Inflammatory macrophage treated with lipopolysaccharide for 4 hours (primary cell): ENCODE data around the gene KIF13A.
"Not testable (repeated sequence)": the region's sequence is repeated elsewhere in the genome, so short reads cannot be mapped to it uniquely, and the experiment has no call there.

ENCODE experiments used
- DNase-seq: peaks from one replicate; pipeline ENCODE4 v3.0.0-alpha.2; 2020

The KIF13A gene

DNA sequence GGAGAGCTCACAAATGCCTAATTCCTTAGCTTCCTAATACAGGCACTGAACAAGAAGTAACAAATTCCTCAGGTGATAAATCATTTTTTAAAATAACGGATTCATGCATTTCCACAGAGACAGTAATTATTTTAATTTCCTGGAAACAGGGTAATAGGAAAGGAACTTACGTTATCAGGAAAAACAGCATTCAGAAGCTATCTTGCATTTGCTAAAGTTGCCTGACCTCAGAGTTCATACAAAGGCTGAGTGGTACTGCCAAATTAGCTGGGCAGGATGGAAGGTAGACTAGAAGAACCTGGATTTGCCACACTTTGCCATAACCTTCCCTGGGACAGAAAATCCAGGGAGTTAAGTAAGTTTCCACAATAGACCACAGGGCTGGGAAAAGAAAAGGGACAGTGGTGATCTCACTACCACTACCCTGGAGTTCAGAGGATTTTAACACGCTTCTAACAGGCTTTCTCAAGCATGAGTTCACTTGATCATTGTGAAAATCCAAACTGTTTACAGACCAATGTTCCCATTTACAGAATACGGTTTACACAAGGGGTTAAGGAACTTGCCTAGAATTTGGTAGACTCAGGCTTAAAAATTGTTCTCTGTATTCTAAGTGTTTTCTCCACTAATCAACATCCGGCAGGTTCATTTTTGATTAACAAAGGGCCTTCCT is 57.0 kb downstream of the KIF13A start:
- DNase-seq, result peak; percentile 61

- DNase-seq, result no peak
These were observed 58.7 kb downstream of the KIF13A start for GRCh38 chr6:17928514-17929430.

DNA sequence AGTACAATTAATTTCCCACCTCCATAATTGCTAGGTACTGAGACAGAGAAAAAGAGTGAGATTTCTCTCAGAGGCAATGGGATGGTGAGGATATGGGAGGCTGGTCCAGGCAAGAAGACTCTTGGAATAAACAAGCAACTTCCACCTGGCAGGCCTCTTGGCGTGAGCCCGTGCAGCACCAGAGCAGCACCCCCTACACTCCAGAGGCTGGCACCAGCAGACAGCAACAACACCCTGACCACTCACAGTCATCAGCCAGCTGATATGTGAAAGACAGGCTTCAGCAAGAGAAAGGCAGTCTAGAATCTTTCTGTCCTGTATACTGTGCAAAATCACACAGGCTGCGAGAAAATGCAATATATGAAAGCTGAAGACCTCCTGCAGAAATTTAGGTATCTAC is 59.7 kb downstream of the KIF13A start:
- DNase-seq, result no peak

DNA sequence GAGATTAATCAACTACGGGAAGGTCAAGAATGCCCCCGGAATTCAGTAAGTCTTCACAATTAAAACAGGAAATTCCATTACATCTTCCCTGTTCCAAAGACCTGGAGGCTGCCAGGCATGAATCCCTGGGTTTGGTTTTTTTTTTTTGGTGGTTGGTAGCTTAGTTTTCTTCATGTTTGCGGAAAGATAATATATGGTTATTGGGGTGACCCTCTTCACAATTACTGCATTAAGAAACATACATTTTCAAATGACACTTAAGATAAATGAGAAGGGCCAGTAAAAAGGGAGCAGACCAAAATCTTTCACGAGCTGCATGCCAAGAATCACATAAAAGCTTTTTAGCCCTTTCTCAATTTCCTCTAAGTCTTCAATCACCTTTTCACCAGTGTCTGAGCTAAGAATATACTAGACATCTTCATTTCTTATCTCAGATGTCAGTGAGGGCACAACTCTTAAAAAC is 64.0 kb downstream of the KIF13A start:
- DNase-seq, result no peak

- DNase-seq, result no peak
These were observed 66.0 kb downstream of the KIF13A start for GRCh38 chr6:17921454-17921853.

GRCh38 chr6:17919496-17919895 is 67.9 kb downstream of the KIF13A start:
- DNase-seq, result no peak

GRCh38 chr6:17917837-17918763 is 69.3 kb downstream of the KIF13A start:
- no peak for DNase-seq

GRCh38 chr6:17914651-17915050 is 72.8 kb downstream of the KIF13A start:
- no peak for DNase-seq

DNA sequence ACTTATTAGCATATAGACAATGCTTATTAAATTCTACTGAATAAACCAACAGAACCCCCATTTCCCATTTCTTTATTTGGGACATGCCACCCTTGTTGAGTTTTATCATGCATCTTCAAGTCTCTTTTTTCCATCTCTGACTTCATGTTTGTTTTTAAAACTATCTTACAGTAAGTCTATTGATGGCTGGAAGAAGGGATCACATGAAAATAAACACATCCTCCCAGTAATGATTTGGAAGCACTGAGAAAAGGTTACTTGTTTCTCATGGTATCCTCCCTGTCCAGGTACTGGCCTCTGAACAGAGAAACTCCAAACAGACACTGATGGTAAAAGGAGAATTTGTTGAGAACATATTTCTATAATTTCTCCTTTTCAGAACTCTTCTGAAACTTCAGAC is 74.9 kb downstream of the KIF13A start:
- no peak for DNase-seq

DNA sequence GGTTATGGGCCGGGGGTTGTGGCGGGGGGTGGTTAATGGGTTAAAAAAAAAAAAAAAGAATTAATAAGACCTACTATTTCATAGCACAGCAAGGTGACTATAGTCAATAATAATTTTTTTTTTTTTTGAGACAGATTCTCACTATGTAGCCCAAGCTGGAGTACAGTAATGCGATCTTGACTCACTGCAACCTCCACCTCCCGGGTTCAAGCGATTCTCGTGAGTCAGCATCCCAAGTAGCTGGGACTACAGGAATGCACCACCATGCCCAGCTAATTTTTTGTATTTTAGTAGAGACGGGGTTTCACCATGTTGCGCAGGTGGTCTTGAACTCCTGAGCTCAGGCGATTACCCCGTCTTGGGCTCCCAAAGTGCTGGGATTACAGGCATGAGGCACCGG is 75.8 kb downstream of the KIF13A start:
- DNase-seq, result not testable (repeated sequence)

GRCh38 chr6:17910189-17910588 is 77.2 kb downstream of the KIF13A start:
- DNase-seq, result peak; percentile 74

DNA sequence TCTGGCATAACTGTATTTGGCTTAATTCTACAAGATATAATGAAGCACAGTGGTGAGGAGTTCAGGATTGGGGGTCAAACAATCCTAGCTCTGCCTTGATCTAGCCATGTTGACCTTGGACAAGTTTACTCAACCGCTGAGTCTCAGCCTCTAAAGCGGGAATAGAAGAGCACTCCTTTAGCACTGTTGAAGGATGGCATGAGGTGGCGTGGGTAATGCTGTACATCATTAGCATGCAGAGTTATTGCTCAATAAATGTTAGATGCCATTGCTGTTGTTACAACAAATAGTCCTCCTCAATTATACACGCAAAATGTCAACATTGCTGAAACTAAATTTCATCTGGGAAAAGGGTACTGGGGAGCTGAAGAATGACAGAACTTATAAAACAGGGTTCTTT is 78.6 kb downstream of the KIF13A start:
- DNase-seq, result peak; percentile 71

GRCh38 chr6:17907406-17908229 is 79.8 kb downstream of the KIF13A start:
- peak; percentile 98 for DNase-seq

- no peak for DNase-seq
These were observed 81.5 kb downstream of the KIF13A start for GRCh38 chr6:17905611-17906592.

DNA sequence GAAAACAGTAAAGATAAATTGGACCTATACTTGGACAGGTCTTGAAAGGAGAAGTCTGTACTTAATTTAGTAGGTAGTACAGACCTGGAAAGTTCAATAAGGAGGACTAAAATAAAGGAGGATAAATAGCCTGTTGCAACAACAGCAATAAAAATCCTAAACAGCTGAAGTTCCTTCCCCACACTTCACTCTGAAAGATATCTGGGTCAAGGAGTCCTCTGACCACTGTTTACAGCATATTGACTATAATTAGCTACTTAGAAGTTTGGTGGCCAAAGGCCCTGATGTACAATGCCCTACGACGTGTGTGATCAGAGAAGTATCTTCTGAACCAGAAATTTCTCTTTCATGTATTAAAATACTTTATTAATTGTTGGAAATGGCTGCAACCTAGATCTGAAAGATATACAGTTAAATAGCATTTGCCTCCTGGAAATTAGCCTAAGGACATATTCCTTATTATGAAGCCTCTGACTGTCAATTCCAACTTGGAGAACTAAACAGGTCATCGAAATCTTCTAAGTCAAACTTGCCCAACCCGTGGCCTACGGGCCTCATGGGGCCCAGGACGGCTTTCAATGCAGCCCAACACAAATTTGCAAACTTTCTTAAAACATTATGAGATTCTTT is 82.8 kb downstream of the KIF13A start:
- no peak for DNase-seq

DNA sequence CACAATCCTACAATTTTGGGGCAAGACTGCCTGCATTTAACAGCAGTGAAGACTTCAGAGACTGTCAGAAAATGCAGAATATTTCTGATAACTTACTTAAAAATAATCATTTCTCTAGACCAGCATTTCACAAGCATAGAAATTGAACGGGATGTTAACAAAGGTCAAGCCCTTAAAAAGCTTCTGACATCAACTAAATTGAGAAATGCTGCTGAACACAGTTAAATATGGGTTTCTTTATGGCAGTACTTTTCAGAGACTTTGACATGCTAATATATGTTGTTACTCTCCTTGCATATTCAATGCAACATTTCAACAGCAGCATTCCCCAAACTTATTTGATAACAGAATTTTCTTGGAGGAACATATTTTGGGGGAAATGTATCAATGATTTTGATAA is 84.5 kb downstream of the KIF13A start:
- DNase-seq, result peak; percentile 84

DNA sequence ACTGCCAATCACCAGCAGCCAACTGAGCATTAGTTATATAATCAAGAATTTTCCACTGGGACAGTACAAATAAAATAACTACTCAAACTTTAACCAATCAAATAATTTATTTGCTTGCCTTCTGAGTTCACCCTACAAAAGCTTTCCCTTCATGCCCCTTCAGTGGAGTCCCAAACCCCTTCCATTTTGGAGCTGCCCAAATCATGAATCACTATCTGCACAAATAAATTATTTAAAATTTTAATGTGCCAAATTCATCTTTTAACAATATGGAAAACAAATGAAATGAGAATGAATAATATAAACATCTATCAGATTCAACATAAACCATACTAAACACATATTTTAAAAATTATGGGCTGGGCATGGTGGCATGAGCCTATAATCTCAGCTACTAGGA is 85.9 kb downstream of the KIF13A start:
- DNase-seq, result no peak

DNA sequence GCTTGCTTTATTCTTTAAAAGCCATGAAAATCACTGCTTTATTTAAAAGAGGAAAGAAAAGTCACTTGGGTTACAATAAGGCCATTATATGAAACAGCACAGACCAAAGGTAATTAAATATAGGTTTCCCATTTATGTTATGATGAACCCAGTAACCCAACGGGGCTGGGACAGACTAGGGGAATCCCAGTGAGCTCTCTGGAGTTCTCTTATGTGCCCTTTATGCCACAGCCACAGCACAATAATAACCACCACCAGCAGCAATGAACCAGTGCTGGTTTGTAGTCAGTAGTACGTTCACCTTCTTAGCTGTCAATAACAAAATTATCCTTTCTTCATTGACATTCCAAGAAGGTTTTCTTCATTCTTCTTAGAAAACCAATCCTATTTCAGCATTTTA is 87.4 kb downstream of the KIF13A start:
- peak; percentile 27 for DNase-seq

- no peak for DNase-seq
These were observed 87.9 kb downstream of the KIF13A start for GRCh38 chr6:17899491-17899890.

DNA sequence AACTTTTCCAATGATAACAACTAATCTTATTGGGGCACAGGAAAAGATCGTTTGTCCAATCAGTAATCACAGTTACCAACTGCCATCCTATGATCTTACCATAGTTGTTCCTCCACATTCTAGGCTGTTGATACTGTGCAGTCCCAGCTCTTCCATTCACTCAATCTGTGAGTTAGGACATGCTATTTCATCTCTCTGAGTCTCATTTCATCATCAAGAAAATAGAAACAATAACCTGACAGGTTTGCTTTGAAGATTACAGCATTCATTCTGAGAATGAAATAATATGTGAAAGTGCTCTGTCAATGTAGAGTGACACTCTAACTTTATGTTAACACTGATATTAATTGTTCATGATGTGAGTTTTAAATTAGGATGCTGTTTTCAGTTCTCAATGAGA is 89.8 kb downstream of the KIF13A start:
- no peak for DNase-seq
